Choroid plexus epithelial cell (primary cell): ENCODE data around the gene MYBBP1A.

Source experiments
- DNase-seq: peaks from one replicate; pipeline ENCODE4 v3.0.0-alpha.2; 2010; ENCODE audit warnings: low read depth
- H3K4me3 ChIP-seq: 2 replicates; pipeline ENCODE4 v1.5.1; 2011; ENCODE audit warnings: low read depth, mild to moderate bottlenecking, control low read depth, low read length, moderate library complexity
- TF ChIP-seq, protein P1 (sequence below): conservative IDR thresholded peaks from 2 replicates; pipeline ENCODE4 v1.5.1; 2011; ENCODE audit warnings: low read depth, mild to moderate bottlenecking, control low read depth, inconsistent platforms, low read length, moderate library complexity

MYBBP1A gene

DNA sequence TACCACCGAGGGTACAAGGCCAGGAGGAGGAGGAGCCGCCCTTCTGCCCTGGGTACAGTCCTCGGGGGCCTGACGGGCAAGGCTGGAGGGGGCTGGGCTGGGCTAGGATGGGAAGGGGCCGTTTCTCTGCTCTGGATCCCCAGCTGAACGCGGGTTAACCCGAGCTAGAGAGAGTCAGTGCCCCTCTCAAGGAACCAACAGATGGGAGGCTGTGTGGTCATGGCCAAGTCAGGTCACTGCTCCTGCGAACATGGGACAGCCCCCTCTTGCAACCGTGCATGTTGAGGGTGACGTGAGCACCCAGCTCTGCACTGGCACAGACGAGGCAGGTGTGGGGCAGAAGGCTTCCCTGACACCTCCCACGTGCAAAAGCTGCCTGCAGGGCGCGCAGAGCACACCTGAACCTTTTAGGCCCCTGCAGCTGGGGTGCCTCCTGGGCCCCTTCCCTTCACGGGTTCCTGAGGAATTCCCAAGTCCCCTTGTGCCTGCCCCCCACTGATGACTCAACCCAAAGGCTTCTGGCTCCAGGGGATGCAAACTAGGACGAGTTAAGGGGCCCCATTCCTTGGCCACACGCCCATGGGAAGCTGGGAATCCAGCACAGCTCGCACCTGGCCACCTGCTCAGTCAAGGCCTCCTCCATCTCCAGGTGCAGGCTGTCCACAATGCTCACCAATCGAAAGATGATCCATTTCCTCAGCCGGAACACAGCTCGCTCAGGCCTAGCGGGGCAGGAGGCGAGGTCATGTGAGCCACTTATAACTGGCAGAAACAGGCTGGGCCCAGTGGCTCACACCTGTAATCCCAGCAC lies 6.3 kb downstream of the MYBBP1A start:
- DNase-seq: no peak
- TF ChIP-seq, protein P1, sequence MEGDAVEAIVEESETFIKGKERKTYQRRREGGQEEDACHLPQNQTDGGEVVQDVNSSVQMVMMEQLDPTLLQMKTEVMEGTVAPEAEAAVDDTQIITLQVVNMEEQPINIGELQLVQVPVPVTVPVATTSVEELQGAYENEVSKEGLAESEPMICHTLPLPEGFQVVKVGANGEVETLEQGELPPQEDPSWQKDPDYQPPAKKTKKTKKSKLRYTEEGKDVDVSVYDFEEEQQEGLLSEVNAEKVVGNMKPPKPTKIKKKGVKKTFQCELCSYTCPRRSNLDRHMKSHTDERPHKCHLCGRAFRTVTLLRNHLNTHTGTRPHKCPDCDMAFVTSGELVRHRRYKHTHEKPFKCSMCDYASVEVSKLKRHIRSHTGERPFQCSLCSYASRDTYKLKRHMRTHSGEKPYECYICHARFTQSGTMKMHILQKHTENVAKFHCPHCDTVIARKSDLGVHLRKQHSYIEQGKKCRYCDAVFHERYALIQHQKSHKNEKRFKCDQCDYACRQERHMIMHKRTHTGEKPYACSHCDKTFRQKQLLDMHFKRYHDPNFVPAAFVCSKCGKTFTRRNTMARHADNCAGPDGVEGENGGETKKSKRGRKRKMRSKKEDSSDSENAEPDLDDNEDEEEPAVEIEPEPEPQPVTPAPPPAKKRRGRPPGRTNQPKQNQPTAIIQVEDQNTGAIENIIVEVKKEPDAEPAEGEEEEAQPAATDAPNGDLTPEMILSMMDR: no peak
- no peak overlapping the region for H3K4me3 ChIP-seq

DNA sequence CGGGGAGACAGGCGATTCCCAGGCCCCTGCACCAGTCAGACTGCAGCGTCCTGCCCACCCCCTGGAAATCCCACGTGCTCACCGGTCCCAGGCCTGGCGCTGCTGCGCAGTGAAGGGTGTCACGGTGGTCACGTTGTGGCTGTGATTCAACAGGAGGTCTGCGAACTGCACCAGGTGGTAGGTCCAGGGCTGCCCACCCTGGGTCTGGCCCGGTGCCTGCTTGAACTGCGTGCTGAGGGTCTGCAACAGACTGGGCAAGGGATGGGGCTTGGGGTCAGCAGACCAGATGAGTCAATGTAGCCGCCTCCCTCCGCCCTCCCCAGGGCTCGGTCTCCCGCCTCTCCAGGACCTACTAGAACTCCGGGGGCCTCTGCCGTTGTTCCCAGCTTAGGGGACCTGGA lies 7.1 kb downstream of the MYBBP1A start:
- TF ChIP-seq, protein P1: no peak
- DNase-seq: no peak

DNA sequence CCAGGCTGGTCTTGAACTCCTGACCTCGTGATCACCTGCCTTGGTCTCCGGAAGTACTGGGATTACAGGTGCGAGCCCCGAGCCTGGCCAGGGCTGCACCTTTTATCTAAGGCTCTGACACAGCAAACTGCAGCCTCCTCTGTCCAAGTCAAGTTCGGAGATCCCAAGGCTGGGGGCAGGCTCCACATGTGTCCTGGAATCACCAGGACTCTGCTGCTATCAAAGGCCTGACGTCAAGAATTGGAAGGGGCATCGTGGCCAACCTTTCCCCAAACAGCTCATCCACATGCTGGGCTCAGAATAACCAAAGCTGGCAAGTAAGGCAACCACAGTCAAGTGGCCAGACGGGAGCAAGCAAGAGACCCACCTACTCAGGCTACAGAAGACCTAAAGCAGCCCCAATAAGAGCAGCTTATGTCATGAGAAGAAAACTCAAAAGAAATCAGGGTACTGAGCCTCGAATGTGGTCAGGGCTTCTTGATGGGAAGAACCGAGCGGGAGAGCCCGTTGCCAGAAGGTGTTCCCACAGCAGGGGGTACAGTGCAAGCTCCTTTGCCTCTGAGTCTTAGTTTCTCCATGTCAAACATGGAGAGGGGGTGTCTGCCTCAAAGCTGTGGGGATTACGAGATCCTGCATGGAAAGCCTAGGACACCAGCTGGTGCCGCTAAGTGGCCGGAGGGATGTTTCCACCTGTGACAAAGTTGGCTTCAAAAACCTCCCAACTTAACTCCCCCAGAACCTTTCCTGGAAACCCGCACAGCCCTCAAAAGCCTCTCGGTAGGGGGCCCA lies 7.9 kb downstream of the MYBBP1A start:
- no peak for DNase-seq
- TF ChIP-seq, protein P1: no peak
- no peak overlapping the region for H3K4me3 ChIP-seq

More for the DNA sequence above, 7.1 kb downstream of the MYBBP1A start:
- no peak overlapping the region for H3K4me3 ChIP-seq

DNA sequence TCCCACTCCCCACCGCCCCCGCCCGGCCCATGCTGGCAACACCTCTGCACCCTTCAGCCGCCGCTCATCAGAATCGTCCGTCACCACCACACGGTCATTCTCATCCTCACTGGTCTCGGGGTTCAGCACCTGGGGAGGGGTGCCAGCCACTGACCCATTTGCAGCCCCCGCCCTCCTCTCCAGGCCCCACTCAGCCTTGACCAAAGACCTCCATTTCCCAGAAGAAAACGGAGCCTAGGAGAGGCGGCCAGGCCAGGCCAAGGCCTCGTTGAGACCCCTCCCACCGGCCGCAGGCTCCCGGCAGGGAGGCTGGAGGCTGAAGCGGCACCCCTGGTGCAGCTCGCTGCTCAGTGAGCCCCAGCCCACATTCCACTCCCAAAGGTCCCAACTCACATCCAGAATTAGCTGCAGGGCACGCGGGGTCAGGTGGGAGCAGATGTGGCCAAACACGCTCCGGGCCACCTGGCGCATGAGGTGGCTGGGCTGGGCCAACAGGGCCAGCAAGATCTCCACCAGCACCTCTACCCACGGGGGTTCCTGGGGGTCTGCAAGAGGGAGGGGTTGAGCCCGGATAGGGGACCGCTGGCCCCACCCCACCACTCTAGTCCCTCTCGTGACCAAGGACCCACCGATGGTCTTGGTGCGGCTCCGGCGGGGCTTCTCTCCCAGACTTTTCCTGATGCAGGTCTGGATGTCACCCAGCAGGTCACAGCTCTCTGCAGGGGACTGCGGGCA lies 9.8 kb downstream of the MYBBP1A start:
- DNase-seq: no peak
- no peak overlapping the region for H3K4me3 ChIP-seq
- TF ChIP-seq, protein P1: no peak

DNA sequence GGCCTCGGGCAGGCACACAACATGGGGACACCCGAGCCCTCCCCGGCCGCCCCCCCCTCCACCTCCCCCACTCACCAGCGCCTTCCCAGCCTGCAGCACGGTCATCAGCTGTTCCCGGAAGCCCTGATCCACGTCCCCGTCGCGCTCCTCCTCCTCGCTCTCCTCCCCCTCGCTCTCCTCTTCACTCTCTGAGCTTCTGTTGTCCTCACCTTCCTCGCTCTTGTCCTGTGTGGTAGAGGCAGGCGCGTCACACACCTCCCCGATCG lies 10.3 kb downstream of the MYBBP1A start:
- TF ChIP-seq, protein P1: no peak
- H3K4me3 ChIP-seq: no peak overlapping the region
- DNase-seq: no peak

DNA sequence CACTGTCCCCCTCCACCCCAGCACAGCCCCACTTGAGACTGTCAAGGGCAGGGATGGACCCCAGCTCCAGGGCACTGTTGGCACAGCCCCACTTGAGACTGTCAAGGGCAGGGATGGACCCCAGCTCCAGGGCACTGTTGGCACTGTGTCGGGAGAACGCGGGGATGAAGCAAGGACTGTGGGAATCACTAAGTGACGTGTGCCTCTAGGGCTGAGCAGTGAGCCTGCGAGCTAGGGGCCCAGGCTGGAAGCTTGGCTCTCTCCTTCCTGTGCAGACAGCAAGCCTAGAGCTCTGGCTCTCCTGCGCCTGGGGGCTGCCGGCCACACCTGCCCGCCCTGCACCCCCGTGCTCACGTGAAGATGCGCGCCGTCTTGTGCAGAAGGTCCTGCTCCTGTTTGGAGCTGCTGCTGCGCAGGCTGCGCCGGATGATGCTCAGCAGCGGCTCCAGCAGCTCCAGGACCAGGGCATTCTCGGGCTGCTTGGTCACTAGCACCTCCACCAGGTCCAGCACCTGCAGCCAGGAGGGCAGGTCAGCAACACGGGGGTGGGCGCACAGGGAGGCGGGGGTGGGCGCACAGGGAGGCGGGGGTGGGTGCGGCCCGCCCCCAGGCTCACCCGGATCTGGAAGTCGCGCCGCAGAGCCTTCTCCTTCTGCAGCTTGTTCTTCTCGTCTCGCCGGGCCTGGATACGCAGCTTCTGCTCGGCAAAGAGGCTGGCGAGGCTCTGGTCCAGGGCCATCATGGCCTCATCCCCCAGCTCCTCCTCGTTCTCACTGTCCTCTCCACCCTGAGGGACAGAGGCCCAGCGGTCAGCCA lies 10.8 kb downstream of the MYBBP1A start:
- no peak for DNase-seq
- TF ChIP-seq, protein P1: no peak
- no peak overlapping the region for H3K4me3 ChIP-seq
